Fibroblast of pulmonary artery (primary cell): ENCODE results near the gene TNIK.
A peak's percentile ranks its signal among the peaks of the same experiment; 100 is the strongest.
"Not testable (repeated sequence)": the region's sequence is repeated elsewhere in the genome, so short reads cannot be mapped to it uniquely, and the experiment has no call there.

Source experiments
- DNase-seq: peaks from one replicate; pipeline ENCODE4 v3.0.0-alpha.2; 2010; ENCODE audit warnings: low read depth
- H3K4me3 ChIP-seq: replicated peaks from 2 replicates; pipeline ENCODE4 v1.5.1; 2011; ENCODE audit warnings: low read depth, mild to moderate bottlenecking, control low read depth, low read length, moderate library complexity
- CTCF ChIP-seq: IDR thresholded peaks from 2 replicates; pipeline ENCODE4 v1.5.1; 2011; ENCODE audit warnings: mild to moderate bottlenecking, control low read depth, low read length, inconsistent platforms; ENCODE audit errors: missing control alignments

Gene TNIK

GRCh38 chr3:171126478-171127209, 333.6 kb downstream of the TNIK start:
- H3K4me3 ChIP-seq: no peak overlapping the region
- no peak for DNase-seq

GRCh38 chr3:171125010-171125409, 335.2 kb downstream of the TNIK start:
- DNase-seq: peak; percentile 88
- no peak for TF ChIP-seq CTCF
- H3K4me3 ChIP-seq: no peak overlapping the region

More at GRCh38 chr3:171126478-171127209, 333.6 kb downstream of the TNIK start:
- TF ChIP-seq CTCF: no peak

DNA sequence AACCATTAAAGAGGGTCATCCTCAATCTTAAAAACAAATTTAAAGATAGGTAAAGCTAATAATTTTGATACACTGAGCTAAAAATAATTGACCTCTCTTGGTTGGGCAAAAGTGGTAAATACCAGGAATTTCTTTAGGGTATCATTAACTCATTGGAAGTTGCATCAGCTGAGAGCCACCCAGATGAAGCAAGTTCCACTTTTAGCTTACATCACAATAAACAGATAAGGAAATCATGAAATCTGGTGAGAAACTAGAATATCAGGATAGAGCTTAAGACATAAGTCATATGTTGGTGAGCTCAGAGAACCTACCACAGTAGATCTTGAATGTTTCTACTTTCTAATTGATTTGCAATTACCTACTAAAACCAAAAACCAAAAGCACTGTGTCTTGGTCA, 336.3 kb downstream of the TNIK start:
- no peak for TF ChIP-seq CTCF
- no peak overlapping the region for H3K4me3 ChIP-seq
- DNase-seq: peak; percentile 57

DNA sequence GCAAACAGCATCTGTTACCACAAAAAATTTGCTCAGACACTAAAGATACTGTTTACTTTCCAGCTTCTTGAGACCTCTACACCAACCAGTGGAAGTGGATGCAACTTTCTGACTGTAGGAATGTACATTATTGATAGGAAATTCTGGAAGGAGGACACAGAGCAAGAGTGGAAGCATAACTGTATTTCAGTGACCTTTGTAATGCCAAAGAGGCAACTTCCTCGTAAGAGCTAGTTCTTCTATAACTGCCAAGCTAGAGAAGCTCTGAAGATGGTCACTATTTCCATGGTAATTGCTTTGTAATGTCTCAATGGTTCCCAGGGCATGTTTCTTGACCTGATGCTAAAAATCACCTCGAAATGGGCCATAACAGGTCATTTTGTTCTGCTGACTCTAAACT, 337.3 kb downstream of the TNIK start:
- DNase-seq: no peak
- TF ChIP-seq CTCF: no peak

GRCh38 chr3:171122240-171122639, 338.0 kb downstream of the TNIK start:
- no peak for TF ChIP-seq CTCF
- DNase-seq: no peak
- H3K4me3 ChIP-seq: no peak overlapping the region

More for the DNA sequence above, 337.3 kb downstream of the TNIK start:
- no peak overlapping the region for H3K4me3 ChIP-seq

GRCh38 chr3:171121801-171122200, 338.4 kb downstream of the TNIK start:
- TF ChIP-seq CTCF: no peak

GRCh38 chr3:171119402-171119801, 340.8 kb downstream of the TNIK start:
- DNase-seq, H3K4me3 ChIP-seq: not testable (repeated sequence)

More at GRCh38 chr3:171121801-171122200, 338.4 kb downstream of the TNIK start:
- no peak overlapping the region for H3K4me3 ChIP-seq
- DNase-seq: no peak

GRCh38 chr3:171118993-171119392, 341.2 kb downstream of the TNIK start:
- not testable (repeated sequence) for DNase-seq, H3K4me3 ChIP-seq
